SKM-1 (cell line): ENCODE data around the gene CHAD.

ENCODE experiments used
- DNase-seq: peaks from one replicate; lab custom pipeline; 2025; ENCODE audit not compliant: unreplicated experiment; lab: John Stamatoyannopoulos, UW

The CHAD gene, protein sequence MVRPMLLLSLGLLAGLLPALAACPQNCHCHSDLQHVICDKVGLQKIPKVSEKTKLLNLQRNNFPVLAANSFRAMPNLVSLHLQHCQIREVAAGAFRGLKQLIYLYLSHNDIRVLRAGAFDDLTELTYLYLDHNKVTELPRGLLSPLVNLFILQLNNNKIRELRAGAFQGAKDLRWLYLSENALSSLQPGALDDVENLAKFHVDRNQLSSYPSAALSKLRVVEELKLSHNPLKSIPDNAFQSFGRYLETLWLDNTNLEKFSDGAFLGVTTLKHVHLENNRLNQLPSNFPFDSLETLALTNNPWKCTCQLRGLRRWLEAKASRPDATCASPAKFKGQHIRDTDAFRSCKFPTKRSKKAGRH

DNA sequence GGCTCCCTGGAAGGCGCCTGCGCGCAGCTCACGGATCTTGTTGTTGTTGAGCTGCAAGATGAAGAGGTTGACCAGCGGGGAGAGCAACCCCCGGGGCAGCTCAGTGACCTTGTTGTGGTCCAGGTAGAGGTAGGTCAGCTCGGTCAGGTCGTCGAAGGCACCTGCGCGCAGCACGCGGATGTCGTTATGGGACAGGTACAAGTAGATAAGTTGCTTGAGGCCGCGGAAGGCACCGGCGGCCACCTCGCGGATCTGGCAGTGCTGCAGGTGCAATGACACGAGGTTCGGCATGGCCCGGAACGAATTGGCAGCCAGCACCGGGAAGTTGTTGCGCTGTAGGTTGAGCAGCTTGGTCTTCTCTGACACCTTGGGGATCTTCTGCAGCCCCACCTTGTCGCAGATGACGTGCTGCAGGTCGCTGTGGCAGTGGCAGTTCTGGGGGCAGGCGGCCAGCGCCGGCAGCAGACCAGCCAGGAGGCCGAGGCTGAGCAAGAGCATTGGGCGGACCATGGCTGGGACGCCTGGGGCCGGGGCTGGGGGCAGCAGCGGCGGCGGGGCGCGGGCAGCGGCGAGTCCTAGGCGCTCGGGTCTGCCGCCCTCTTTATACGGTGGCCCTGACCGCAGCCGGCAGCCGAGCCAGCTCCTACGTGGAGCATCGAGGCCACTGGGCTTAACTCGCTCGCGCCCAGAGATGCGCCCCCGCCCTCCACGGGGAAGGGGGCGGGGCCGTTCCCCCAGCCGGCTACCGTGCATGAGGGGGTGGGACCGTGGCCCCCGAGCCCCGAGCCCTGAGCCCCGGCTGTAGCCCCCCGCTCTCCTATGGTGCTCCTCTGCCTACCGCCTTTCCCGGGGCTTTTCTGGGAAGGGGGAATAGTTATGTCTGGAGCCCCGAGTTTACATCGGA, at the start of gene CHAD:
Gene CHAD, minus strand, starts transcription at position 577 of the 904 bp plus-strand sequence. Its CDS starts 67 bp downstream, at position 510.
- no peak for DNase-seq

DNA sequence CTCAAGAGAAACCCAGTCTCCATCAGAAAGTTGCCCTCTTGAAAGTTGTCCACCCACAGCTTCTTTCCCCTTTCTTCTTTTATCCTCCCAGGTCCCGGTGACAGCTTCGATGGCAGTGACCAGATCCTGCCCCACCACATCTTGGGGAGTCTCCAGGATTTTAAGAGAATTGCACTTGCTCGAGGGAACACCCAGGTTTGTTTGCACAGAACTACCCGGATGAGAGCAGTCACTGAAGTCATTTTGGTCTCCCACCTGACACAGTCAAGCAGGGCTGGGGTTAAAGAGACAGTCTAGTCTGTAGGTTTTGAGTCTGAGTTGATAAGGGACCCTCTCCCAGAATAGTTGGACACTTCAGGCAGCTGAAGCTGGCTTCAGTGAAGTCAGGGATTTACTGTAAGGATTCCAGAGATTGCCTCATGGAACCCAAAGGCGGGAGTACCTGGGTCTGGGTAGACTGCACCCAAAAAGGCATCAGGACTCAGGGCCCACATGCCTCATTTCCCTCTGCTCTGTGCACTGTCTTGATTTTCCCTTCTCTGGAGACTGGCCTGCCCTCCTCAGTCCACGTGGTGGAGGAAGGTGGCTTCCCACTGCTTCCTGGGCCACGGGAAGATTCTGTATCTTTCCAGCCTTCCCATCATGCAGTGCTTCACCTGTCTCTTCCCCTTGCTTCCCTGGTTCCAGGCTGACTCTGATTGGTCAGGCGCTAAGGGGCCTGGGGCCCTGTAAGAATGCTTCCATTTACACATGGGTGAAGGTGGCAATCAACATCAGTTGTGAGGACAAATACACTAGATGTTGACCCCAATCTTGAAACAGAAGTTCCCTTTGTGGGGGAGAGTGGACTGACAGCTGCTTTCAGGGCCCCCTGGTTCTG, 49.1 kb upstream of the CHAD start:
- no peak for DNase-seq

DNA sequence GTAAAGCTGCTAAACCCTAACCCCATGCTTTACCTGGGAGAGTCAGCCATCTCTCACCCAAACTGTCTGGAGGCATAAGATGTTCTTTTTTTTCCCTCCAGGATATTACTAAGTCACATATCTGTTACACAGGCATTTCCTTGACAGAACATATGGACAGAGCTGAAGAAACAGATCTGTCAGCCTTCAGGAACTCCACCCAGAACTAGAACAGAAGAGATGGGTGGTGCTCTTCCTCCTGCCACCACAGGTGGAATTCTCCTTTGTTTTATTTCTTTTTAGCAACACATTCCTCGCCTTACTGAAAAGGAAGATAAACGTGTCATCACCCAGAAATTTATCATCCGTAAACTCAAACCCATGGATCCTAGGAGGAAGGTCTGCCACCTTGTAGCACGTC, 48.3 kb upstream of the CHAD start:
- DNase-seq = no peak

DNA sequence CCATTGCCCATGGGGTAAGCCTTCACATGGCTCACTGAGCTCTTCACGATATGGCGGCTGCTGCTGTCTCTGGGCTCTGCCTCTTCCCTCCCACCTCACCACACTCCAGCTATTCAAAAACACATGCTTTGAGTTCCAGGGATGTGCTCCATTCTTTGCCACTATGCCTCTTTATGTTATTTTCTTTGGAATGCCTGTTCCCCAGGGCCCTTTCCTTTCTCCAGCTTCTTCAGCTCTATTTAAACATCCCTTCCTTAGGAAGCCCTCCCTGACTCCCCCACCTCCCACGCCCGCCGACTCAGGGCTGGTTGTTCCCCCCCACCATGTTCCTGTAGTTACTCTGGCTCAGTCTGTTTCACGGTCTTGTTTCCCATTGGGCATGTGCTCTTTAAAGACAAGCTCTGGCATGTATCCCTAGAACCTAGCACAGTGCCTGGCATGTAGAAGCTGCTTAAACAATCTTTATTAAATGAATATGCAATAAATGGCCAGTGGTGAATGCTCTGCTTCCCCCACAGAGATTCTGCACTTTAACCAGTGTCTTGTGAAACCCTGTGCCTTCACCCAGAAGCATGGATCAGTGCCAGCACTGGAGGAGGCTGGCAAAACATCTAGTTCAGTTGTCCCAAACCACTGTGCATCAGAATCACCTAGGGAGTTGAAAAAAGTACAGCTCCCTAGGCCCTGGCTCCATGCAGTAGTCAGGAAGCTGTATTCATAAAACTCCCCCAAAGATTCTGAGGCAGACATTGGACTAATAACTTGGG, 46.4 kb upstream of the CHAD start:
- no peak for DNase-seq

DNA sequence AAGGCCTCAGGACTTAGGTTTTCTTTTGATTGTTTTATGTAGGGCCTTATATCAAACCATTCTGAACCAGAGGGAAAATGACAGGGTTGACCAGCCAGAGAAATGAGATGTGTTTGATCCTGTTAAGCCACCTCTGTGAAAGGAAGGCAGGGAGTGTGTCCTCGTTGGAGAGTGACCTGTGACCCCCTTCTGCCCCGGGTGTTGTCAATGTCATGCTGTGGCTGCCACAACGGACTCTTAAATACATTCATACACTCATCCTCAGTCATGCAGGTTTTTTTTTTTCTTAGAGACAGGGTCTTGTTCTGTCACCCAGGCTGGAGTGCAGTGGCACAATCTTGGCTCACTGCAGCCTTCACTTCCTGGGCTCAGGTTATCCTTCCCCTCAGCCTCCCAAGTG, 45.7 kb upstream of the CHAD start:
- no peak for DNase-seq

DNA sequence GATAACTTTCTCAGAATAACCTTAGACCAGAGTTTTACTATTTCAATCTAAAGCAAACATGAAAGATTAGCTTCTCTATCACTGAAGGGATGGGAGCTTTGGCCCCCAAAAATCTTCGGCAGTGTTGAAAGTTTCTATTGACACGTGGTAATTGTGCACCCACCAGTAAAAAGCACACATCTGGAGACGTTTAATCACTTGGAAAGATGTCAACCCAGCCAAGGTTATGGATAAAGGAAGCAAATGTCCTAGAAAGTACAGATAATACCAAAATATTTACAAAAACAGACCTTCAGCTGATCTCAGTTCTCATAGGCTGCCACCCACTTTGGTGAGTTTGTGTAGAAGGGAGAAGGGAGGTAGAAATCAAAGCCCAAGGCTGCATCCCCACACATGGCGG, 44.8 kb upstream of the CHAD start:
- no peak for DNase-seq

DNA sequence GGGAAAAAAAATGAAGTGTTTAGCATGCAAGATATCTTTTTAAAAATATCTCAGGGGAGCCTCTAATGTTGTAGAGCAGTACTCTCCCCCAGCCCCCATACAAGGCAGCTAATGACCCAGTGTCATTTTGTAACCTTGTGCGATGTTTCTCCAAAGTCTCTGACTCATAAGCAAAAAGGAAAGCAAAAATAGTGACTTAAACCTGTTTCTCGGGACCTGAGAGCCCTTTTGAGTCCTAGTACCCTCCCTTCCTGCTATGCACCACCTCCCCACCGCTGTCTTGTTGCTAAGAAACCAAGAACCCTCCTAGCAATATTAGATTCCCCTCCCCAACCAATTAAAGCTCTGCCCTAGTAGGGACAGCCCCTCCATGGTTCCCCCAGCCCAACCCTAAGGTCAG, 42.4 kb upstream of the CHAD start:
- no peak for DNase-seq

DNA sequence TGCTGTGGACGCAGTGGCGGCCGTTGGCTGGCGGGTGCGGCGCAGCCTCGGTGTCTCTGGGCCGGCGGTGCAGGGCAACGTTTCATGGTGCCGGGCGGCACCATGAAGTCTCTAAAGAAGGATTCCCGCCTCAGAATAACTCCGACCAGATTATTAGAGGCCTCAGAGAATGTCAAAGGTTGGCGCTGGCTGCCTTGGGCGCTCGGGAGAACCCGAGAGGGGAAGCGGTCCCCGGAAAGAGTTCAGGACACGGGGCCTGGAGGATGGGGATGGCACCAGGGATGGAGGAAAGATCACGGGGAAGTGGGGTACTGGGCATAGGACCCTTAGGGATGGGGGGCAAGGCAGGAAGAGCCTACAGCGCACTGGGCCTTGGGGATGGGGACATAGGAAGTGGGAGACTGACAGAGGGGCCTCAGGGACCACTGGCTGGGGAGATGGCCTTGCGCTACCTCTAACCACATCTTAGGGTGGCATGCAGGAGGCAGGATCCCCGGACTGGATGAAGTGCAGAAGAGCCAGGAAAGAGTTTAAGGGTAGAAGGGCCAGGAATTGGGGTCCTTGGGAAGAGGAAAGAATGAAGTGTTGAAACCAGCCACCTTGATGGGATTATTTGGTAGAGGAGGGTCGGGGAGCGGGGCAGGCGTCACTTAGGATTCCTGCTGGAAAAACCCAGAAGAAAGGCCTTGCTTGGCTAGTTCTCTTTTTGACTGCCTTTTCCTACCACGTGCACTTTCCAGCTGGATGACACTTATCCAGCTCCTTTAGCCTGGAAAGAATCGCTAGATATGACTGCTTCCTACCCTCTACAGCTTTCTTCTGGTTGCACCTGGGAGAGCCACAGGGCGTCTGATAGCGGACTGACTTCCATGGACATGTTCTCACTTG, 40.1 kb upstream of the CHAD start:
- no peak for DNase-seq

DNA sequence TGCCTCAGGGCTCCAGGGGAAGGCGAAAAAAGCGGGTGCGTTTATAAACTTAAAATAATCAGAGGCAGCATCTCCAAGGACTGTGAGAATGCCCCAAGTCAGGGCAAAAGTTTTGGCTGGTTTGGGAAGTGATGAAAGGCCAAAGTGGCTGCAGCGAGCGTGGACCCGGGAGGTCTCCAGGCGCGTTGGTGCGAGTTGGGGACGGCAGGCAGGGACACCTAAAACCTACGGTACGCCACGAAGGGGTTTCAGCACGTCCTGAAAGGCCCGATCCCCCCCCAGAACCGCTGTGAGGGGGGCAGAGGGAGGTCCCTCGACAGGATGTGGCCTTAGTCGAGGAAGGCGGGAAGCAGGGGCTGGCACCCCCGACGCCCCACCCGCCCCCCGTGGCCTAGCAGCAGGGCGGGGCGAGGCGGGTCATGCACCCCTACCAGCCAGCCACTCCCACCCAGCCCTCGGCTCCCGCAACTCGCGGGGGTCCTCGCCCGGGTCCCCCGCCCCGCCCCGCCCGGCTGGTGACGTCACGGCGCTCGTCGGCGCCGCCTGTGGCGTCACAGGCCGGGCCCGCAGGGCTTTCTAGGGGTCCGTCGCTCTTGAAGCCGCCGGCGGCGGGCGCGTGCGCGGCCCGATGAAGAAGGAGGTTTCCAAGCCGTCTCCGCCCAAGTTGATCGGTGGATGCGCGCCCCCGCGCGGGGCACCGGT, 39.3 kb upstream of the CHAD start, which contains the start of gene MYCBPAP:
Gene MYCBPAP, plus strand, starts transcription at position 569 of the 702 bp plus-strand sequence. CDS start 236 bp downstream, outside the sequence.
- DNase-seq = no peak

DNA sequence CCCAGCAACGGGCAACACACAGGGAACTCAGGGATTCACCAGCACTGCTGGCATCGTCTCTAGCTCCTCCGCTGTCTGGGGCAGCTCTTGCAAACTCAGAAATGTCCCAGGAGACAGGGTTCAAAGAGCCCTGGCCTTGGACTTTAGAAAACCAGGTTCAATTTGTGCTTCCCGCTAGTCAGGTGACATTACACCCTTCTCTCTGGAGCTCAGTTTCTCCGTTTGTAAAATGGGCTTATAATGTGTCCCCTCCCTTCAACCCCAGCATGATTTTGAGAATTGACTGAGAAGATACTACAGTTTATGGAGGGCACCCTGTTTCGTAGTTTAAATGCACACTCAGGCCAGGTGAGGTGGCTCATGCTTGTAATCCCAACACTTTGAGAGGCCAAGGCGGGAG, 37.6 kb upstream of the CHAD start:
- no peak for DNase-seq

DNA sequence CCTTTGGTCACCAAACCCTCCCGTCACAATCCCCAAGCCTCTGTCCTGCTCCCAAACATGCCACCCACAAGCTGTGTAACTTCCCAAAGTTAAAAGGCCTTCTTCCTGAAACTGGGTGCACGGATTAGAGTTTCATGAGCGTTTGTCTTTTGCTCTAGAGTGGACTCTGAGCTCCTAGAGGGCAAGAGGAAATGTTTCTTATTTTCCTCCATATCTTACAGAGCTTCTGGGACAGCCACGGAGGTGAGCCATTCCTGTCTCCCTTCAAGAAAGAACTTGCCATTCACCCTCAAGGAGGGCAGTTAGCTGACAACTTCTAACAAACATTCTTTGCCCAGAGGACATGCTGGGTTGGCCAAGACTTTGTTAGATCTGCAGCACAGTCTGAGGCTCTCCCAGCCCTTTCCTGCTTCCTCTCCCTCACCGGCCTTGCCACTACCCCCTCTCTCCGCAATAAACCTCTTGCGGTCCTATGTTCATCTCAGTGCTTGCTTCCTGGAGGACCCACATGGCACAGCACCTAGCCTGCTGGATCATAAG, 37.0 kb upstream of the CHAD start:
- no peak for DNase-seq

DNA sequence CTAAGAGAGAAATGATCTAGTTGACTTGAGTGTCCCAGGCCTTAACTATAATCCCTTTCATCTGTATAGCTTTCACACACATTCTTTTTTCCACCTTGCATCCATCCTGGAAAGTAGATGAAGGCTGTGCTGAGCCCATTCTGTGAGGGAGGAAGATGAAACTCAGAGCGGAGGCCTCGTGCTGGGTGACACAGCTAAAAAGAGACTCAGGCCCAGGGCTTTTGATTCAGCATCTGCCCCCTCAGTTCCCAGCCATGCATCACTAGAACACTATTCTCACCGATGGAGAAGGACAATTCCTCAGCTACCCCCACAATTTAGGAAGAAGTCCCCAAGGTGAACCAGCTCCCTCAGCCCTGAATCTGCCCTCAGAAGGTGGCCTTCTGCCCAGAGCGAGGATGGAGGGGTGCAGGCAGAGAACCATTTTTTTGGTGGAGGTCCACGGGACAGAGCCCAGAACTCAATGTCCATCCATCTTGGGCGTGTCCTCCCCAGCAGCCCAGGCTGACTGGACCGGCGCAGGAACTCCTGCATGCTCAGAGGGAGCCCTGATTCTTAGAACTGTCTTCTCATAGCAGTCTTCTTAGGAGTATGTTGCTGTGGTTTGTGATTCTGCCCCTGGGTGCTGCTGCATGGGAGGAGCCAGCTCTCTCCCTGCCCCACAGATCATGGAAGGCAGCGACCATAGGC, 33.8 kb upstream of the CHAD start:
- no peak for DNase-seq

DNA sequence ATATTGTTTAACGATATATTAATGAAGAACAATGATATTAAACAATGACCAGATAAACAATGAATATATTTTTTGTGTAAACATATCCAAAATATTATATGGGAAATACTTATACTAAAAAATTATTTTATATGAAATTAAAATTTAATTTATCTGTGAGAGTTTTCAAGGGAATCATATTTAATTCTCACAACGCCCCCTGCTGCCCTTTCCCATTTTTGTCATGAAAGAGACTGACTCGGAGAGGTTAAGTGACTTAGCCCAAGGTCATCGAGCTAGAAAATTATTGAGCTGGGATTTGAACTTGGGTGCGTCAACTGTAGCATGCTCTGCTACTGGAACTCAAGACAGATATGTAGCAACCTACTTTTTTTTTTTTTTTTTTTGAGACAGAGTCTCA, 32.4 kb upstream of the CHAD start:
- no peak for DNase-seq

DNA sequence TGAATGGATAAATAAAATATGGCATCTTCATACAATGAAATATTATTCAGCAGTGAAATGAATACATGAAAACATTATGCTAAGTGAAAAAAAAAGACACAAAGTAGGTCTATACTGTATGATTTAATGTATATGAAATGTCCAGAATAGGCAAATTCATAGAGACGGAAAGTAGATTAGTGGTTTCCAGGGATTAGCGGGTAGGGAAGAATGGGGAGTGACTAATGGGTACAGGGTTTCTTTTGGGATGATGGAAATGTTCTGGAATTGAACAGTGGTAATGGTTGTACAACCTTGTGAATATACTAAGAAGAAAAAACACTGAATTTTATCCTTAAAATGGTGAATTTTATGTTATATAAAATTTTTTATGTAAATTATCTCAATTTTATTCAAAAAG, 31.0 kb upstream of the CHAD start:
- DNase-seq = no peak

DNA sequence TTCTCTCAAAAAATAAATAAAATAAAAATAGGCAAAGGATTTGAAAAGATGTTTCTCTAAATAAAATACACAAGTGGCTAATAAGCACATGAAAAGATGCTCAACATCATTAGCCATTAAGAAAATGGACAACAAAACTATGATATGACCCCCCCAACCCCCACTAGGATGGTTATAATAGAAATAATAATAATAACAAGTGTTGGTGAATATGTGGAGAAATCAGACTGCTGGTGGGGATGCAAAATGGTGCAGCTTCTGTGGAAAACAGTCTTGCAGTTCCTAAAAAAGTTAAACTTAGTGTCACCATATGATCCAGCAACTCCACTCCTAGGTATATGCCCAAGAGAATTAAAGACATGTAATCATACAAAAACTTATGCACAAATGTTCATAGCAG, 30.6 kb upstream of the CHAD start:
- no peak for DNase-seq

DNA sequence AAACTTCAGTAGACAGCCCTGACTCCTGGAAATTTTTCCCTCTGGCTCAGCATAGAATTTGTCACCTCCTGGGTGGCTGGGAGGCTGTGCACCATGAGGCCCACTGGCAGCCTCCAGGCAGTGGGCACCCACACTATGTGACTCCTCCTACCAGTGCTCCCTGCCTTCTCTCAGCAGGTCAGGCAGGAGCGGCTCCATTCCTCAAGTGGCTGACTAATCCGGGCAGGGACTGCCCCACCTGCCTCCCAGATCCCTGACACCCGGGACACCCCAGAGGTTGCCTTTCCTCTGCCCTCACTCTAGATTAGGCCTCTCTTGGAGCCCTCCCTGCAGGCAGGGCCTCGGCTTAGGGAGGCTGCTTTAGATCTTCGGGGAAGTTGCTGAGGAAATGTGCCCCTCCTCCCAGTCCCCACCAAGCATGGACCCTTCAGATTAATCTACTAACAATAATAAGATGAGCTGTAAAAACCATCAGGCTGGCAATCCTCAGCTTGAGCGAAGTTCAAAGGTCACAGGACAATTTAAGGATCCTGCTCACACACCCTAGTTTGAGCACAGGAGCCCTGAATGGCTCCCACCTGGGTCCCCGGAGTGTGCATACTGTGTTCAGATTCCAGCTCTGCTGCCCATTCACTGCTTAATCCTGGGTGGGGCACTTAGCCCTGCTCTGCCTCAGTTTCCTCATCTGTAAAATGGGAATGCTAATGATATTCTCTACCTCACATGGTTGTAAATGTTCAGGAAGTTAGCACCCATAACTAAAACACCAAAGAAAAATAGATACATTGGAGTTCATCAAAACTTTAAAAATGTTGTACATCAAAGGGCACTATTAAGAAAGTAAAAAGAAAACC, 29.6 kb upstream of the CHAD start:
- no peak for DNase-seq

DNA sequence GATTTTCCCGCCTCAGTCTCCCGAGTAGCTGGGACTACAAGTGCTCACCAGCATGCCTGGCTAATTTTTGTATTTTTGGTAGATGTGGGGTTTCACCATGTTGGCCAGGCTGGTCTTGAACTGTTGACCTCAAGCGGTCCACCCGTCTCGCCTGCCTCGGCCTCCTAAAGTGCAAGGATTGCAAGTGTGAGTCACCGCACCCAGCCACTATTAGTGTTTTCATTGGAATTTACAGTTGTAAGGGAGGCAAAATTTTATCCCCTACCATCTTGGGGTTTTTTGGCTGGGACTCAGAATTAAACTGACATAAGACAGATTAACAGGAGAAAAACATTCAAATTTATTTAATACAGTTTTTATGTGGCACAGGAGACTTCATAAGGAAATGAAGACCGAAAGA, 27.2 kb upstream of the CHAD start:
- no peak for DNase-seq
